PFSK-1 (cell line): ENCODE data around the gene SPG7.

Source experiments
- FOXP2 ChIP-seq: optimal IDR thresholded peaks from 2 replicates; pipeline ENCODE3; 2011; ENCODE audit warnings: borderline replicate concordance, control low read depth, inconsistent platforms; ENCODE audit not compliant: insufficient read depth; ENCODE audit errors: extremely low read length, extremely low read depth
- POLR2AphosphoS5 ChIP-seq: IDR thresholded peaks from 2 replicates; pipeline ENCODE4 v1.6.1; 2012; ENCODE audit warnings: low read depth, mild to moderate bottlenecking, control low read depth, low read length, moderate library complexity
- SIN3A ChIP-seq: IDR thresholded peaks from 2 replicates; pipeline ENCODE4 v1.6.1; 2012; ENCODE audit warnings: mild to moderate bottlenecking, low read length, moderate library complexity, borderline replicate concordance; ENCODE audit not compliant: insufficient read depth
- TAF1 ChIP-seq: IDR thresholded peaks from 2 replicates; pipeline ENCODE4 v1.6.1; 2012; ENCODE audit warnings: low read length, control low read depth, borderline replicate concordance; ENCODE audit not compliant: insufficient read depth
- TF ChIP-seq, protein P1 (sequence below), 2 experiments: IDR thresholded peaks; 2 replicates each; pipeline versions ENCODE4 v1.6.1 to v1.8.0; 2011 to 2012; ENCODE audit warnings: low read depth in 2 of 2, low read length in 2 of 2, control low read depth in 1 of 2, inconsistent platforms in 1 of 2, mild to moderate bottlenecking in 1 of 2, moderate library complexity in 1 of 2; ENCODE audit not compliant: insufficient read depth in 1 of 2

The SPG7 gene

DNA sequence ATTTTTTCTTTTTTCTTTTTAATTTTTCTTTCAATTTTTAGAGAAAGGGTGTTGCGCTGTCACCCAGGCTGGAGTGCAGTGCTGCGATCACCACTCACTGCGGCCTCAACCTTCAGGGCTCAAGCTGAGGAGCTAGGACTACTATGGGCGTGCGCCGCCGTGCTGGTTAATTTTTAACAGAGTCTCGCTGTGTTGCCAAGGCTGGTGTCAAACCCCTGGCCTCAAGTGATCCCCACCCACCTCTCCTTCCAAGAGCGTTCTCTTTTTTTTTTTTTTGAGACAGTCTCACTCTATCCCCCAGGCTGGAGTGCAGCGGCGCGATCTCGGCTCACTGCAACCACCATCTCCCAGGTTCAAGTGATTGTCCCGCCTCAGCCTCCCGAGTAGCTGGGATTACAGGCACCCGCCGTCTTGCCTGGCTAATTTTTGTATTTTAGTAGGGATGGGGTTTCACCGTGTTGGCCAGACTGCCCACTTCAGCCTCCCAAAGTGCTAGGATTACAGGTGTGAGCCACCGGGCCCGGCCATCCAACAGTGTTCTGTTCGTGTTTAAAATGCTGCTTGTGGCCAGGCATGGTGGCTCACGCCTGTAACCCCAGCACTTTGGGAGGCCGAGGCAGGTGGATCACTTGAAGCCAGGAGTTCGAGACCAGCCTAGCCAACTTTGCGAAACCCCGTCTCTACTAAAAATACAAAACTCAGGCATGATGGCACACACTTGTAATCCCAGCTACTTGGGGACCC is 37.8 kb downstream of the SPG7 start:
- TF ChIP-seq FOXP2 (no peak), SIN3A (no peak)
- TF ChIP-seq, protein P1, sequence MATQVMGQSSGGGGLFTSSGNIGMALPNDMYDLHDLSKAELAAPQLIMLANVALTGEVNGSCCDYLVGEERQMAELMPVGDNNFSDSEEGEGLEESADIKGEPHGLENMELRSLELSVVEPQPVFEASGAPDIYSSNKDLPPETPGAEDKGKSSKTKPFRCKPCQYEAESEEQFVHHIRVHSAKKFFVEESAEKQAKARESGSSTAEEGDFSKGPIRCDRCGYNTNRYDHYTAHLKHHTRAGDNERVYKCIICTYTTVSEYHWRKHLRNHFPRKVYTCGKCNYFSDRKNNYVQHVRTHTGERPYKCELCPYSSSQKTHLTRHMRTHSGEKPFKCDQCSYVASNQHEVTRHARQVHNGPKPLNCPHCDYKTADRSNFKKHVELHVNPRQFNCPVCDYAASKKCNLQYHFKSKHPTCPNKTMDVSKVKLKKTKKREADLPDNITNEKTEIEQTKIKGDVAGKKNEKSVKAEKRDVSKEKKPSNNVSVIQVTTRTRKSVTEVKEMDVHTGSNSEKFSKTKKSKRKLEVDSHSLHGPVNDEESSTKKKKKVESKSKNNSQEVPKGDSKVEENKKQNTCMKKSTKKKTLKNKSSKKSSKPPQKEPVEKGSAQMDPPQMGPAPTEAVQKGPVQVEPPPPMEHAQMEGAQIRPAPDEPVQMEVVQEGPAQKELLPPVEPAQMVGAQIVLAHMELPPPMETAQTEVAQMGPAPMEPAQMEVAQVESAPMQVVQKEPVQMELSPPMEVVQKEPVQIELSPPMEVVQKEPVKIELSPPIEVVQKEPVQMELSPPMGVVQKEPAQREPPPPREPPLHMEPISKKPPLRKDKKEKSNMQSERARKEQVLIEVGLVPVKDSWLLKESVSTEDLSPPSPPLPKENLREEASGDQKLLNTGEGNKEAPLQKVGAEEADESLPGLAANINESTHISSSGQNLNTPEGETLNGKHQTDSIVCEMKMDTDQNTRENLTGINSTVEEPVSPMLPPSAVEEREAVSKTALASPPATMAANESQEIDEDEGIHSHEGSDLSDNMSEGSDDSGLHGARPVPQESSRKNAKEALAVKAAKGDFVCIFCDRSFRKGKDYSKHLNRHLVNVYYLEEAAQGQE (IDR thresholded peaks at IDR 0.05; ENCODE audit: insufficient read depth in 1 of 2, low read depth in 2 of 2, low read length in 2 of 2), result no peak

DNA sequence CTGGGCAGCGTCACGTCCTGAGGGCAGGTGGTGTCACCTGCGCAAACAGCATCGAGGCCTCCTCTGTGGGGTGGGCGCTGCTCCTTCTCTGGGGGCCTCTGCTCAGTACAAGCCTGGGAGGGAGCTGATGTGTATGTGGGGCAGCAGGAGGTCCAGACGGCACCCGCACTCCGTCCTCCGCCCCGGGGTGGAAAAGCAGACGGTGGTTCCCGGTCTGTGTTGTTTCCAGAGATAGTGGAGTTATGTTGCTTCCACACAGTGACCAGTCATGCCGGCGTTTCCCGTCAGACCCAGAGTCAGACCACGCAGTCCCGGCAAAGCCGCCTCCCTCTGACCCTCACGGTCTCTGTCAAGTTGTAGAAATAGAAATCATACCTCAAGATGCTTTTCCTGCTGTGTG is 38.6 kb downstream of the SPG7 start:
- TF ChIP-seq FOXP2 (no peak), SIN3A (no peak), POLR2AphosphoS5 (no peak), TAF1 (no peak)
- TF ChIP-seq, protein P1 (IDR thresholded peaks at IDR 0.05; ENCODE audit: insufficient read depth in 1 of 2, low read depth in 2 of 2, low read length in 2 of 2), result no peak

DNA sequence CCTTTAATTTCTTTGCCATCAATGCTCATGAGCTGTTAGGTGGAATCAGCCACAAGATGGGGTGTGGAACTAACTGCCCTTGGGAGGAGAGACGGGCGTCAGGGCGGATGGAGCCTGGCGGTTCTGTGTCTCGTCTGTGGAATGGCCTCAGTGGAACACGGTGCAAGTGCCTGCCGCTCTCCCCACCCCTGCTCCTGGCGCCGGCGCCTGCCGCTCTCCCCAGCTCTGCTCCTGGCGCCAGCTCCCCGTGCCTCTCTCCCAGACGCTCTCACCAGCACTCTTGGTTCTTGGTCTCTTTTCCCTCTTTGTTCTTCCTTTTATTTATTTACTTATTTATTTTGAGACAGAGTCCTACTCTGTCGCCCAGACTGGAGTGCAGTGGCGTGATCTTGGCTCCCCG is 39.1 kb downstream of the SPG7 start:
- TF ChIP-seq, protein P1 (IDR thresholded peaks at IDR 0.05; ENCODE audit: insufficient read depth in 1 of 2, low read depth in 2 of 2, low read length in 2 of 2), result no peak
- TF ChIP-seq SIN3A (no peak), FOXP2 (no peak), TAF1 (no peak), POLR2AphosphoS5 (no peak)

DNA sequence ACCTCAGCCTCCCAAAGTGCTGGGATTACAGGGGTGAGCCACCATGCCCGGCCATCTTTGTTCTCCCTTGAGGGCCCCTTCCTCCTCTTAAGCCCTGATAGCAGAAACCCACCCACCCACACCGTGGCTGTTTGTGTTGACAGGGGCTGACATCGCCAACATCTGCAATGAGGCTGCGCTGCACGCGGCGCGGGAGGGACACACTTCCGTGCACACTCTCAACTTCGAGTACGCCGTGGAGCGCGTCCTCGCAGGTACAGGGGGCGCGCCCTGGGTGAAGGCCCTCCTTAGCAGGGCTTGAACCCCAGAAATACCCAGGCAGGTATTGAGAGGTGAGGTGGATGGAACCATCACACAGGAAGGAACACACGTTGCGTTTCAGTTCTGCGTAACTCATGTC is 39.7 kb downstream of the SPG7 start:
- TF ChIP-seq SIN3A (no peak), FOXP2 (no peak), TAF1 (no peak), POLR2AphosphoS5 (no peak)
- TF ChIP-seq, protein P1 (IDR thresholded peaks at IDR 0.05; ENCODE audit: insufficient read depth in 1 of 2, low read depth in 2 of 2, low read length in 2 of 2), result no peak
